Adrenal gland (tissue), 5 donors: ENCODE measurements around the gene TANC1.

Experiments
- POLR2A ChIP-seq, 2 donors: fragments of 450-650 bp; IDR thresholded peaks; one replicate each; pipeline ENCODE4 v1.6.1; 2017; ENCODE audit warnings: antibody characterized with exemption in 2 of 2, mild to moderate bottlenecking in 2 of 2, moderate library complexity in 1 of 2
- TF ChIP-seq, protein P1 (sequence below), 6 experiments: fragments of 450-650 bp in 4 of 6; fragments of 200-600 bp in 2 of 6; sonication (generic) in 1 of 6; IDR thresholded peaks; 1 replicate in 5 of 6; 2 replicates in 1 of 6; pipeline versions ENCODE4 v1.5.1 to v1.8.0; 2016 to 2021; ENCODE audit warnings: antibody characterized with exemption in 6 of 6, mild to moderate bottlenecking in 2 of 6, moderate library complexity in 1 of 6
- donor health status: DM: no; HTN: no; CAD: no.

DNA sequence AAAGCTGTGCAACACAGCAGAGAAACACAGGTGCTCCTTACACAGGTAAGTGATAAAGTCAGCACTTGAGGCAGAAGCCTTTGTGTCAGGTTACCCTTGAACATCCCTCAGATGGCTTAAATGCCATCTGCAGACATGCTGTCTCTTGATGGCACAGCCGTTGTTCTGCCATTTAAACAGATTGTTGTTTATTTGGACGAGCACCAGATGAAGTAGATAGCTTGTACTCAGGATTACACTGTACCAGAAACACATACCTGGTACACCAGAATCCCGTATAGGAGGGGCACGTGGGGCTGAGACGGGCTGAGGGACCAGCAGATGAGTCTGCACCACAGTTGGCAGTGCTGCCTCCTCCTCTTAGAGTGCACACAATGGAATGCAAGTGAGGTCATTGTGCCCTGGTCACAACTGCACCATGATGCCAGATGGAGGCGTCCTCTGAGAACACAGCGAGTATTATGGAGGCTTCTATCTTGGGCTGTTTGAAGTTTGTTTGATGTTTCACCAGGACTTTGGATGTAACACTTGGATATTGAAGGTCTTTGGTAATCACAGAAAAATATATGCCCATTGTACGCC is 143.0 kb downstream of the TANC1 start:
- TF ChIP-seq, protein P1, sequence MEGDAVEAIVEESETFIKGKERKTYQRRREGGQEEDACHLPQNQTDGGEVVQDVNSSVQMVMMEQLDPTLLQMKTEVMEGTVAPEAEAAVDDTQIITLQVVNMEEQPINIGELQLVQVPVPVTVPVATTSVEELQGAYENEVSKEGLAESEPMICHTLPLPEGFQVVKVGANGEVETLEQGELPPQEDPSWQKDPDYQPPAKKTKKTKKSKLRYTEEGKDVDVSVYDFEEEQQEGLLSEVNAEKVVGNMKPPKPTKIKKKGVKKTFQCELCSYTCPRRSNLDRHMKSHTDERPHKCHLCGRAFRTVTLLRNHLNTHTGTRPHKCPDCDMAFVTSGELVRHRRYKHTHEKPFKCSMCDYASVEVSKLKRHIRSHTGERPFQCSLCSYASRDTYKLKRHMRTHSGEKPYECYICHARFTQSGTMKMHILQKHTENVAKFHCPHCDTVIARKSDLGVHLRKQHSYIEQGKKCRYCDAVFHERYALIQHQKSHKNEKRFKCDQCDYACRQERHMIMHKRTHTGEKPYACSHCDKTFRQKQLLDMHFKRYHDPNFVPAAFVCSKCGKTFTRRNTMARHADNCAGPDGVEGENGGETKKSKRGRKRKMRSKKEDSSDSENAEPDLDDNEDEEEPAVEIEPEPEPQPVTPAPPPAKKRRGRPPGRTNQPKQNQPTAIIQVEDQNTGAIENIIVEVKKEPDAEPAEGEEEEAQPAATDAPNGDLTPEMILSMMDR (IDR thresholded peaks at IDR 0.05), result no peak
- TF ChIP-seq POLR2A (IDR thresholded peaks at IDR 0.05), result no peak
